ENCODE results near the gene ZNF821. TPM values are rescaled to one million over a fixed set of nuclear protein-coding genes. Genes with fewer than 3 reads are reported as not detected.

ZNF821 gene, protein sequence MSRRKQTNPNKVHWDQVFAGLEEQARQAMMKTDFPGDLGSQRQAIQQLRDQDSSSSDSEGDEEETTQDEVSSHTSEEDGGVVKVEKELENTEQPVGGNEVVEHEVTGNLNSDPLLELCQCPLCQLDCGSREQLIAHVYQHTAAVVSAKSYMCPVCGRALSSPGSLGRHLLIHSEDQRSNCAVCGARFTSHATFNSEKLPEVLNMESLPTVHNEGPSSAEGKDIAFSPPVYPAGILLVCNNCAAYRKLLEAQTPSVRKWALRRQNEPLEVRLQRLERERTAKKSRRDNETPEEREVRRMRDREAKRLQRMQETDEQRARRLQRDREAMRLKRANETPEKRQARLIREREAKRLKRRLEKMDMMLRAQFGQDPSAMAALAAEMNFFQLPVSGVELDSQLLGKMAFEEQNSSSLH
- total RNA-seq = 1.6 and 3.5 TPM in 2 replicates

GRCh38 chr16:71883849-71884638, at the start of gene ZNF821:
Gene ZNF821 (minus strand): TSS chr16:71884182. CDS start chr16:71879946, 4,236 bp downstream.

GRCh38 chr16:71894921-71895678, 11.1 kb upstream of the ZNF821 start, which contains the start of gene IST1:
Gene IST1 (plus strand): TSS chr16:71895531. CDS start chr16:71915641, 20,110 bp downstream.

GRCh38 chr16:71845639-71846430, 38.1 kb downstream of the ZNF821 start, which contains the start of gene ATXN1L:
Gene ATXN1L (plus strand): TSS chr16:71845976. CDS start chr16:71849741, 3,765 bp downstream.

Other genes with a start within 250 kb of the ZNF821 start
- gene PHLPP2, start 159.5 kb downstream of the ZNF821 start, total RNA-seq = 3.5 and 4.0 TPM in 2 replicates
- gene AP1G1, start 75.3 kb downstream of the ZNF821 start, total RNA-seq = 31.8 and 48.2 TPM in 2 replicates
- gene ATXN1L, start 38.2 kb downstream of the ZNF821 start, total RNA-seq = 12.2 TPM in 2 replicates
- gene IST1, start 11.3 kb upstream of the ZNF821 start, total RNA-seq = 123 and 148 TPM in 2 replicates
- gene PKD1L3, start 116.2 kb upstream of the ZNF821 start, total RNA-seq = not detected in 2 replicates
- 2.6 and 4.2 TPM in 2 replicates for gene DHODH, start 124.6 kb upstream of the ZNF821 start, total RNA-seq
- 7.2 and 17.7 TPM in 2 replicates for gene HP, start 170.3 kb upstream of the ZNF821 start, total RNA-seq
- gene HPR, start 179.0 kb upstream of the ZNF821 start, total RNA-seq = 0.56 and 0.98 TPM in 2 replicates
- 9.4 and 11.0 TPM in 2 replicates for gene TXNL4B, start 209.4 kb upstream of the ZNF821 start, total RNA-seq
- gene DHX38, start 209.7 kb upstream of the ZNF821 start, total RNA-seq = 23.1 and 41.4 TPM in 2 replicates